Medulla oblongata (tissue), 1 donor: ENCODE measurements around the gene HMGXB4.
A peak's percentile ranks its signal among the peaks of the same experiment; 100 is the strongest.

Source experiments
- DNase-seq: peaks from one replicate; pipeline ENCODE4 v3.0.0-alpha.2; 2015; ENCODE audit errors: extremely low spot score

HMGXB4 gene

GRCh38 chr22:35326854-35327562 is 69.7 kb downstream of the HMGXB4 start:
- DNase-seq, result no peak

GRCh38 chr22:35327690-35328471 is 70.6 kb downstream of the HMGXB4 start:
- DNase-seq, result no peak

GRCh38 chr22:35328472-35328885 is 71.2 kb downstream of the HMGXB4 start:
- no peak for DNase-seq

GRCh38 chr22:35329114-35329847 is 72.0 kb downstream of the HMGXB4 start:
- DNase-seq, result no peak

DNA sequence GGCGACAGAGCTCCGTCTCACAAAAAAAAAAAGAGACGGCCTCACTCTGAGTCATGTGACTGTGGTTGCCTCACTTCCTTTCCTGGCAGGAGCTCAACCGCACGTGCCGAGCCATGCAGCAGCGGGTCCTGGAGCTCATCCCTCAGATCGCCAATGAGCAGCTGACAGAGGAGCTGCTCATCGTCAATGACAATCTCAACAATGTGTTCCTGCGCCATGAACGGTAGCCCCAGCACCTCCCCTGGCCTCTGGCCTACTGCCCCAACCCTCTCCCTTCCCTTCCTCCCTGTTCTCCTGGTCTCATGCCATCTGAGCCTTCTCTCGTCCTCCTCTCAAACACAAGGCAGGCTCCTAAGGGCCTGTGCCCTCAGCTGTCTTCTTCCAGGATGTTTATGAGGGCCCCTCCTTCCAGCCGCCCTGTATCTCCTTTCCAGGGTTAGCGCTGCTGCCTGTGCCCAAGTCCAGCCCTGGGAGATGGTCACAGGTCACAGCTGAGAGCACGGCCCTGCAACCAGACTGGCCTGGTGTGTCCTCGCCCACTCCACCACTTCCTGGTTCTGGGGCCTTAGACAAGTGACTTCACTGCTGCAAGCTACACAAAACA is 73.1 kb downstream of the HMGXB4 start:
- peak; percentile 41 for DNase-seq

DNA sequence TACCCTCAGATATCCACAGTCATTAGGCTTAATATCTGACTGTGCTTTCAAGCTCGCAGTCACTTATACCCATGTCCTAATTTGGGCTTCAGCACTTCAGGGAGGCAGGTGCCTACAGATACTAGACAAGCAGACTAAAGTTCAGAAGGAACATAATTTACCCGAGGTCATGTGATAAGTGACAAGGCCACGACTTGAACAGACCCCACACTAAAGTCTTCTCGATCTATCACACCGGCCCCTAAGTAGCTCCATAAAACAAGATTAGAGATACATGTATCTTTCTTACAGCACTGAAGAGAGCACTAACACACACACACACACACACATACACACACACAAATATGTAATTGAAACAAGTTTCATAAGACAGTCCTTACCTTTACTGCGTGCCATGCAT is 75.0 kb downstream of the HMGXB4 start:
- DNase-seq, result no peak

DNA sequence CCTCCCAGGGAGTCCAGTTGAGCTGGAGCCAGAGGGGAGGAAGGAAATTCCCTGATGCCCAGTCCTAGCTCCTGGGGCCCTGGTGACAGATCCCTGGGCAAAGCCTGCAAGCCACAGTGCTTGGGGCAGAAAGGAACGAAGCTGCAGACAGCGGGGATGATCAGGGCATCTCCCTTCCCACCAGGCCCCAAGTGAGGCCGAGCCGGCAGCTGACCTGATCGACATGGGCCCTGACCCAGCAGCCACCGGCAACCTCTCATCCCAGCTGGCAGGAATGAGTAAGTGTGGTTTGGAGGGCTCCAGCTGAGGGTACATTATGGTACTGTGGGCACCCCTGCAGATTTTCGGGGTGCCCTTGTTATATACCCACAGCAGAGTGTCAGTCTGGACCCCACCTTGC is 75.9 kb downstream of the HMGXB4 start:
- no peak for DNase-seq

GRCh38 chr22:35334004-35334403 is 76.7 kb downstream of the HMGXB4 start:
- no peak for DNase-seq

GRCh38 chr22:35335468-35335867 is 78.2 kb downstream of the HMGXB4 start:
- no peak for DNase-seq

- no peak for DNase-seq
Observed at GRCh38 chr22:35335936-35336781, 78.9 kb downstream of the HMGXB4 start.

DNA sequence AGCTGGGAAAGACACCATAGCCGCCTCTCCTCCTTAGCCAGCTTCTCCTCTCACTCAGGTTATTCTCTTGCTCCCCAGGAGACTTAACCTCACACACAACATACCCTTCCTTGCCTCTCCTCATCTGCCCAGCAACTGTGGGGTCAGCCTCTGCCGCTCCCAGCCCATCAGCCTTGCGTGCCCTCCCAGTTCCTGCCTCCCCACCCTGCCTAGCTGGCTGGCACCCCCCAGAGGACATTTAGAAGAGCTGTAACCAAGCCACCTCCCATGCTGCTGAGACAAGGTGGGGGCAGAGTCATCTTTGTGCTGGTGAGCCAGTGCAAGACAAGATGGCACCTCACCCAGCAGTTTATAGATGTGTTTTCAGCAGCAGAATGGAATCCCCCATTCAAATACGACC is 80.6 kb downstream of the HMGXB4 start:
- no peak for DNase-seq

DNA sequence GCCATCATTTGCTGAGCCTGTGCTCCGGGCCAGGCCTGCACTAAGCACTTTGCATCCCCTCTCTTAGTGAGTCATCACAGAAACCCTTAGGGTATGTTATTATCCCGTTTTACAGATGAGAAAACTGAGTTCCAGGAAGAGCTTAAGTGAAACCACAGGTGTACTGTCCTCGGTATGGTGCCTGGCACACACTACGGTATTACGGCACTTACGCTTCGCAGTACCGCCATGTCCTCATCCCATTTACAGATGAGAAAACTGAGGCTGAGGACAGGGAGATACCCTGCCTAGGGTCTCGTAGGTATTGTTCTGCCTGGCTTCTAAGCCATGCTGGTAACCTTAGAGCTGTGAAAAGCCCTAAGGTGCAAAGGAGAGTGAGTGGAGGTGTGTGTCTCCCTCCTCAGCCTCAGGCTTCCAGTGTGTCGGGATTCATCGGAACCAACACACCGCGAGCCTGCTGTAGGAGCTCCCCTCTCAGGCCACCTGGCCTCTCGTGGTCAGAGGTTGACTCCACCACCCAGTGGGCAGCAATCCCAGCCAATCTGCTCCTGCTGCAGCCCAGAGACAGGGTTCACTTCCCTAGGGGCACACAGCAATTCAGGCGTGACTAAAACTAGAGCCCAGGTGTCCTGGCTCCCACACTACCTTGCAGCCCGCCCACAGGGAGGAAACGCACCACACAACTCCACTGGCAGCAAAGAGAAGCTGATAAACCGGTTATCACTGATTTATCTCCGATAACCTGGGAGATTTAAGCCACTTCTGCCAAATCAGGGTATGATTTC is 84.0 kb downstream of the HMGXB4 start:
- no peak for DNase-seq

DNA sequence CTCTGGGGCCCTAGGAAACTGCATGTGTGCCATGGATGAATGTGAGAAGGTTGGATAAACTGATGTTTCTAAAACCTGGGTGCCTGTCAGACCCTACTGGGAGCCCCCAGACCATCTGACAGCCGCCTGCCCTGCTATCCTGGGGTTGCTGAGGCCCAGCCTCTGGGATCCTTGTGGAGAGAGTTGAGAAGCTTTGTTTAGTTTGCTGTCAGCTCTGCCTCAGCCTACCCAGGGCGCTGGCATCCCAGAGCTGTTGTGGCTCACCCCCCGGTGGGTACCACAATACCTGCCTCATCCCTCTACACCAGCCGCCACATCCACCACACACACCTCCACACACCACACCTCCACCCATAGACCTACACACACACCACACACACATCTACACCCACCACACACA is 85.1 kb downstream of the HMGXB4 start:
- DNase-seq, result no peak

- no peak for DNase-seq
Observed at GRCh38 chr22:35343664-35344550, 86.6 kb downstream of the HMGXB4 start.

DNA sequence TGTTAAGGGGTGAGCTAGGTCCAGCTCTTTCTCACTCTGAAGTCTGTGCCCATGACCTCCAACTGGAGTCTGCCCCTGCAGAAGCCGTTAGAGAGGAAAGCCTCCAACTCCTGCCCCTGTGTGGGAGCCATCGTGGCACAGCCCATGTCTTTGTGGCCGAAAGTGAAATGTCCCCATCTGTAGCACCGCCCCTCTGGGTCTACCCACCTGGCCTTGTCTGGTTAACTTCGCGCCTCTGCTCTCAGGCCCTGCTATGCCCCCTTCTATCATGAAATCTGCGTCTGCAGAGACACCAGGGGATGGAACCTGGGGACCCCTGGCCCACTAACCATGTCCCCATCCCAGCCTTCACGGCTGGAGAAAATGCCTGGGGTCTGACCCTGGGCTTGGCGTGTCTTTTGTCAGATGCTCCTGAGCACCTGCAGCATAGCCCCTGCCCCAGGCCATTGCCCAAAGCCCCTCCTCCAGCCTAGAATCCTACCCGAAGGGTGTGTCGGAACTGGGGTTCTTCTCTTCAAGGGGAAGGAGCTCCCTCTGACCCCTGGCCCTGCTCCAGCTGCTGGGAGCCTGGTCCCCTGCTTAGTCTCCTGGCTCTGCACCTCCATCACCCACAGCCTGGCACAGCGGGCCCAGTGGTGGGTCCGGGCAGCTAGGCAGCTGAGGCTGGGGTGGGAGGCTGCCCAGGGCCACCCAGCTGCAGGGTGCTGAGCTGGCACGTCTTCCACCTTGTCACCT is 87.8 kb downstream of the HMGXB4 start:
- DNase-seq, result no peak
